ENCODE results near the gene TBC1D13. TPM values are rescaled to one million over a fixed set of nuclear protein-coding genes. Genes with fewer than 3 reads are reported as not detected.

Gene TBC1D13
- total and polyA plus RNA-seq, 2 experiments from 2014 or later: 8.3 to 19.4 TPM

GRCh38 chr9:128788445-128788844, 1.4 kb downstream of the TBC1D13 start:
- Mint-ChIP-seq H3K4me1 (peaks cover 3% of the 10 kb centered on the region; the same call in 2 of the 3 replicates), H3K36me3 (ENCODE audit: low read depth) (peaks cover 12% of the 10 kb centered on the region), H3K27ac (no peak overlapping the region), H3K27me3 (ENCODE audit: insufficient read depth, low read depth, poor library complexity) (peaks cover 11% of the 10 kb centered on the region), H3K4me3 (peak overlapping the region; percentile 93), H3K9me3 (no peaks in the 10 kb centered on the region; the same call in 2 of the 3 replicates)
- peaks cover 16% of the 10 kb centered on the region for H3F3A ChIP-seq (replicated peaks; ENCODE audit: low read depth)
- TF ChIP-seq JUNB (IDR thresholded peaks at IDR 0.05; ENCODE audit: unreplicated experiment) (no peak), REST (IDR thresholded peaks at IDR 0.05; ENCODE audit: unreplicated experiment) (no peak), EZH2 (IDR thresholded peaks at IDR 0.05; ENCODE audit: low read depth, unreplicated experiment) (no peak), ZNF331 (CRISPR knock-in tag; IDR thresholded peaks at IDR 0.05; ENCODE audit: low read depth) (no peak), ZNF114 (CRISPR knock-in tag; IDR thresholded peaks at IDR 0.05) (no peak), EZH2phosphoT487 (IDR thresholded peaks at IDR 0.05; ENCODE audit: unreplicated experiment) (no peak), ZNF462 (CRISPR knock-in tag; IDR thresholded peaks at IDR 0.05) (no peak), POLR2AphosphoS5 (IDR thresholded peaks at IDR 0.05; ENCODE audit: low read depth) (no peak), ETS1 (IDR thresholded peaks at IDR 0.05) (no peak), NANOG (IDR thresholded peaks at IDR 0.05; ENCODE audit: borderline replicate concordance) (no peak), CTCF (conservative IDR thresholded peaks at IDR 0.05; ENCODE audit: low read depth in 2 of 2) (no peak), STAT1 (IDR thresholded peaks at IDR 0.05; ENCODE audit: unreplicated experiment) (no peak), CREB1 (CRISPR knock-in tag; IDR thresholded peaks at IDR 0.05; ENCODE audit: low read depth) (no peak)
- H3K27ac ChIP-seq (ENCODE audit: low read depth): 0 out of 2 replicates have a peak overlapping the region, but pooled peaks have one; percentile 66
- H4K20me1 ChIP-seq (replicated peaks; ENCODE audit: insufficient read depth): no peaks in the 10 kb centered on the region
- H3K4me1 ChIP-seq (ENCODE audit: insufficient read depth): peaks cover 7% of the 10 kb centered on the region
- DNase-seq (ENCODE audit: low spot score): no peak
- H3K9me2 ChIP-seq (ENCODE audit: insufficient read depth): no peaks in the 10 kb centered on the region
- H3K4me2 ChIP-seq: peak overlapping the region; percentile 99; the same call in 1 of the 2 replicates
- ATAC-seq: no peak
- H3K4me3 ChIP-seq: peak overlapping the region; percentile 95; the same call in 1 of the 2 replicates
- H2AFZ ChIP-seq: no peak overlapping the region
- no peaks in the 10 kb centered on the region for H3K27me3 ChIP-seq (ENCODE audit: insufficient read depth)
- H3K79me2 ChIP-seq (replicated peaks; ENCODE audit: insufficient read depth): peaks cover 15% of the 10 kb centered on the region
- H3K36me3 ChIP-seq (ENCODE audit: insufficient read depth): no peaks in the 10 kb centered on the region; the same call in 1 of the 2 replicates
